ENCODE measurements around the gene UBE2L6. TPM values are rescaled to one million over a fixed set of nuclear protein-coding genes. Genes with fewer than 3 reads are reported as not detected.
A peak's percentile ranks its signal among the peaks of the same experiment; 100 is the strongest.

Gene UBE2L6
- total and polyA plus RNA-seq, 3 donors from 2014 or later = 13.3 to 43.6 (median 19.8) TPM

DNA sequence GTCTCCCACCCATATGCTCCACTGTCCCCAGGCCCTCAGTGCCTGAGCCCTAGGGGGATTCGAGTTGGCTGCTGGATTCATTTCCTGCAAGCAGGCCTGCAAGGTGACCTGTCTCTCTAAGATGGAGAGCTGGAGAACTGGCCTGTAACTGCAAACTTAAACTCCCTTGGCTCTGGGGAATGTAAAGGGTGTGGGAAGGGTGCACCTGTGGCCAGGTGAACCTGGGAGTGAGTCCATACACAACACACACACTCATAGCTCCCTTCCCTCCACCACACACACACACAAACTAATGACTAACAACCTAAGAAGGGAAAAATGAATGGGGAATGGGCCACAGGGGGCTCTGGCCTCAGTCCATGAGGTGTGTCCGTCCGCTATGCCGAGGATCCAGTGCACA, 15.5 kb downstream of the UBE2L6 start:
- no peaks in the 10 kb centered on the region for H3K27me3 ChIP-seq
- no peak overlapping the region for H3K27ac ChIP-seq
- H3K36me3 ChIP-seq (ENCODE audit: low read depth, missing control alignments) = no peaks in the 10 kb centered on the region
- WGBS, 2 donors = 86 to 89% methylated on average over 4 of the region's 4 CpGs
- H3K4me3 ChIP-seq = no peak overlapping the region
- no peaks in the 10 kb centered on the region for H3K9me3 ChIP-seq
- no peak for DNase-seq
- intact Hi-C loops (cut with DNase I; ENCODE audit: low total_unique reads) = no loop called here
- TF ChIP-seq, protein P1, sequence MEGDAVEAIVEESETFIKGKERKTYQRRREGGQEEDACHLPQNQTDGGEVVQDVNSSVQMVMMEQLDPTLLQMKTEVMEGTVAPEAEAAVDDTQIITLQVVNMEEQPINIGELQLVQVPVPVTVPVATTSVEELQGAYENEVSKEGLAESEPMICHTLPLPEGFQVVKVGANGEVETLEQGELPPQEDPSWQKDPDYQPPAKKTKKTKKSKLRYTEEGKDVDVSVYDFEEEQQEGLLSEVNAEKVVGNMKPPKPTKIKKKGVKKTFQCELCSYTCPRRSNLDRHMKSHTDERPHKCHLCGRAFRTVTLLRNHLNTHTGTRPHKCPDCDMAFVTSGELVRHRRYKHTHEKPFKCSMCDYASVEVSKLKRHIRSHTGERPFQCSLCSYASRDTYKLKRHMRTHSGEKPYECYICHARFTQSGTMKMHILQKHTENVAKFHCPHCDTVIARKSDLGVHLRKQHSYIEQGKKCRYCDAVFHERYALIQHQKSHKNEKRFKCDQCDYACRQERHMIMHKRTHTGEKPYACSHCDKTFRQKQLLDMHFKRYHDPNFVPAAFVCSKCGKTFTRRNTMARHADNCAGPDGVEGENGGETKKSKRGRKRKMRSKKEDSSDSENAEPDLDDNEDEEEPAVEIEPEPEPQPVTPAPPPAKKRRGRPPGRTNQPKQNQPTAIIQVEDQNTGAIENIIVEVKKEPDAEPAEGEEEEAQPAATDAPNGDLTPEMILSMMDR (IDR thresholded peaks at IDR 0.05) = no peak
- no peak for TF ChIP-seq POLR2A (IDR thresholded peaks at IDR 0.05)
- H3K4me1 ChIP-seq = no peaks in the 10 kb centered on the region

DNA sequence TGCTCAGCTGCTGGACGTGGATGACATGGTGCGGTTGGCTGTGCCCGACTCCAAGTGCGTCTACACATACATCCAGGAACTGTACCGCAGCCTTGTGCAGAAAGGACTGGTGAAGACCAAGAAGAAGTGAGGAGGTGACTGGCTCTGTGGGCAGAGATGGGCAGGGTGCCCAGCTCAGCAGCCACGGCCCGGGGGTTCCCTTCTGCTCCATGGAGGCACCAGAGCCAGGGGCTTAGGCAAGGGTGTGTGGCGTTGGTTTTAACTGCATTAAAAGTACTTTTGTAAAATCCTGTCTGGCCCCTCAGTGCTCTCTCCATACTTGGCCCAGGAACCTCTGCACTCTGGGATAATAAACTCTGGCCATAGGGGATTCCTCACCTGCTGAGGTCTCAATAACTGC, 17.5 kb downstream of the UBE2L6 start:
- intact Hi-C loops (cut with DNase I; ENCODE audit: low total_unique reads) = no loop called here

DNA sequence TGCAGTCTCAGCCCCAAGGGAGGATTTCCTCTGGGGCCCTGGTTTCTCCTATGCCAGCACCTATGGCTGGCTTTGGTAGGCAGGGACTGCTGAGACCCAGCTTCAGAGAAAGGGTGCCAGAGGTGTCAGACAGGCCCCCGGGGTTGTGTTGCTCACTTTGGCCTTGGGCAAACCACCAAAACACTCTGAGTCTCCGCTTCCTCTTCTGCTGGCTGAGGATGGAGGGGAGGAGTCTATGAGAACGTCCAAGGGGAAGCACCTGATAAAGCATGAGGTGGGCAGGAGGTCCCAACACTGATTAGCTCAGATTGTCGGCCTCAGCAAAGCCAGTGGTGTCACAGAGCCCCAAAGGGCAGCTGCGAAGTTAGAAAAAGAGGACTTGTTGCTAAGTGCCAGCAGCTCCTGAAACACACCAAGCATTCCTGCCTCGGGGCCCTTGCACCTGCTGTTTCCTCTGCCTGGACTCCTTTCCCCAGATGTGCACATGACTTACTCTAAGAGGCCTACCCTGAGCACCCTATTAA, 19.6 kb downstream of the UBE2L6 start:
- no peak for TF ChIP-seq POLR2A (IDR thresholded peaks at IDR 0.05)
- TF ChIP-seq, protein P1 (IDR thresholded peaks at IDR 0.05) = no peak
- no peak overlapping the region for H3K4me3 ChIP-seq
- no peaks in the 10 kb centered on the region for H3K9me3 ChIP-seq
- no peak overlapping the region for H3K27ac ChIP-seq
- DNase-seq = peak; percentile 33
- intact Hi-C loops (cut with DNase I; ENCODE audit: low total_unique reads) = no loop called here
- no peaks in the 10 kb centered on the region for H3K36me3 ChIP-seq (ENCODE audit: low read depth, missing control alignments)
- no peaks in the 10 kb centered on the region for H3K27me3 ChIP-seq
- no peaks in the 10 kb centered on the region for H3K4me1 ChIP-seq
- WGBS, 2 donors = 24 to 44% methylated on average over 5 to 6 of the region's 6 CpGs

More for the DNA sequence above, 17.5 kb downstream of the UBE2L6 start:
- no peak overlapping the region for H3K27ac ChIP-seq
- no peak overlapping the region for H3K4me3 ChIP-seq
- no peaks in the 10 kb centered on the region for H3K9me3 ChIP-seq
- H3K4me1 ChIP-seq = no peaks in the 10 kb centered on the region
- DNase-seq = no peak
- 66 to 89% methylated on average over 7 to 8 of the region's 8 CpGs for WGBS, 2 donors
- TF ChIP-seq, protein P1 (IDR thresholded peaks at IDR 0.05) = no peak
- no peak for TF ChIP-seq POLR2A (IDR thresholded peaks at IDR 0.05)
- no peaks in the 10 kb centered on the region for H3K27me3 ChIP-seq
- H3K36me3 ChIP-seq (ENCODE audit: low read depth, missing control alignments) = no peaks in the 10 kb centered on the region

GRCh38 chr11:57546869-57547475, 20.5 kb downstream of the UBE2L6 start:
- Histone ChIP-seq H3K36me3 (ENCODE audit: low read depth, missing control alignments) (no peaks in the 10 kb centered on the region), H3K27ac (no peak overlapping the region), H3K4me3 (no peak overlapping the region), H3K4me1 (no peaks in the 10 kb centered on the region), H3K9me3 (no peaks in the 10 kb centered on the region), H3K27me3 (no peaks in the 10 kb centered on the region)
- 61 to 69% methylated on average over 5 of the region's 5 CpGs for WGBS, 2 donors
- intact Hi-C loops (cut with DNase I; ENCODE audit: low total_unique reads) = no loop called here
- DNase-seq = no peak
- TF ChIP-seq POLR2A (IDR thresholded peaks at IDR 0.05) = no peak
- TF ChIP-seq, protein P1 (IDR thresholded peaks at IDR 0.05) = no peak

- no peaks in the 10 kb centered on the region for H3K9me3 ChIP-seq
- no peak for DNase-seq
- H3K36me3 ChIP-seq (ENCODE audit: low read depth, missing control alignments) = no peaks in the 10 kb centered on the region
- 94 to 100% methylated on average over 1 to 7 of the region's 7 CpGs for WGBS, 2 donors
- H3K4me1 ChIP-seq = no peaks in the 10 kb centered on the region
- TF ChIP-seq, protein P1 (IDR thresholded peaks at IDR 0.05) = no peak
- no peak for TF ChIP-seq POLR2A (IDR thresholded peaks at IDR 0.05)
- no peak overlapping the region for H3K27ac ChIP-seq
- H3K27me3 ChIP-seq = no peaks in the 10 kb centered on the region
- intact Hi-C loops (cut with DNase I; ENCODE audit: low total_unique reads) = no loop called here
- no peak overlapping the region for H3K4me3 ChIP-seq
These were observed 21.0 kb downstream of the UBE2L6 start for GRCh38 chr11:57546451-57546850.

All from testis (tissue), 3 donors.